Measurements from ENCODE around the gene LCN6. TPM values are rescaled to one million over a fixed set of nuclear protein-coding genes. Genes with fewer than 3 reads are reported as not detected.
"Not testable (repeated sequence)": the region's sequence is repeated elsewhere in the genome, so short reads cannot be mapped to it uniquely, and the experiment has no call there.

LCN6 gene
- total and polyA plus RNA-seq, 10 of the 15 experiments (the other 5 are each of a cell fraction or from before 2014, with no cell fraction given) = not detected

GRCh38 chr9:136711751-136712689, 36.3 kb downstream of the LCN6 start, which contains the start of gene DIPK1B:
DIPK1B (plus strand) TSS chr9:136712572; CDS start chr9:136712666, 94 bp downstream.
- ChIA-PET RAD21 (ENCODE audit: unreplicated experiment) (no interaction called here), SMC1A (ENCODE audit: uncharacterized antibody, unreplicated experiment) (no interaction called here), CTCF (no interaction called here), POLR2A (no interaction called here)
- Histone ChIP-seq H3K27me3 (replicated peaks in 1 of 2; ENCODE audit: control insufficient read depth in 2 of 2, insufficient read depth in 2 of 2, low read length in 1 of 2) (peaks cover 2 to 7% of the 10 kb centered on the region in 2 experiments), H3K9ac (ENCODE audit: control insufficient read depth, insufficient read depth, low read length) (no peak within 1 kb of the TSS), H3K4me2 (ENCODE audit: control insufficient read depth, insufficient read depth) (0 out of 2 replicates have a peak within 1 kb of the TSS, but pooled peaks have one; percentile 9), H3K4me1 (ENCODE audit: control insufficient read depth, insufficient read depth, low read length) (no peaks in the 10 kb centered on the region), H3K27ac (ENCODE audit: control insufficient read depth, insufficient read depth) (no peak within 1 kb of the TSS), H3K36me3 (ENCODE audit: control insufficient read depth in 2 of 2, insufficient read depth in 2 of 2, low read length in 1 of 2) (no peaks in the 10 kb centered on the region), H4K20me1 (ENCODE audit: control insufficient read depth, insufficient read depth) (no peaks in the 10 kb centered on the region), H3K9me3 (replicated peaks; ENCODE audit: control insufficient read depth, insufficient read depth, low read length) (no peaks in the 10 kb centered on the region), H3K79me2 (ENCODE audit: control insufficient read depth, insufficient read depth, low read length) (no peaks in the 10 kb centered on the region), H2AFZ (ENCODE audit: control insufficient read depth, low read depth, low read length) (no peak within 1 kb of the TSS), H3K4me3 (no peak within 1 kb of the TSS)
- in situ Hi-C loops (cut with MboI) = no loop called here
- TF ChIP-seq TCF3 (IDR thresholded peaks at IDR 0.05; ENCODE audit: borderline replicate concordance, insufficient read depth, low read depth, low read length) (no peak), MLLT1 (IDR thresholded peaks at IDR 0.05) (no peak), NBN (IDR thresholded peaks at IDR 0.05) (no peak), TCF7 (IDR thresholded peaks at IDR 0.05; ENCODE audit: borderline replicate concordance) (no peak), FOXK2 (IDR thresholded peaks at IDR 0.05) (no peak), EGR1 (IDR thresholded peaks at IDR 0.05; ENCODE audit: borderline replicate concordance in 1 of 2, low read depth in 2 of 2, low read length in 2 of 2) (no peak), MEF2A (IDR thresholded peaks at IDR 0.05; ENCODE audit: insufficient read depth, low read depth, low read length) (no peak)
- BruUV-seq (replicated peaks) = no TSS peak
- FAIRE-seq (no peak), DNase-seq (ENCODE audit: low read depth, low spot score) (no peak), ATAC-seq (no peak)
- 21% methylated on average over 44 of the region's 119 CpGs for WGBS (ENCODE audit: insufficient coverage, insufficient replicate concordance, low lambda C conversion rate, missing lambda C conversion rate)
- intact Hi-C loops (cut with micrococcal nuclease; ENCODE audit: unreplicated experiment) = no loop called here

GRCh38 chr9:136711219-136711648, 37.1 kb downstream of the LCN6 start:
- H3K79me2 ChIP-seq (ENCODE audit: control insufficient read depth, insufficient read depth, low read length); H3K27me3 ChIP-seq (replicated peaks in 1 of 2; ENCODE audit: control insufficient read depth in 2 of 2, insufficient read depth in 2 of 2, low read length in 1 of 2); DNase-seq (ENCODE audit: low read depth, low spot score); CTCF ChIA-PET; H3K36me3 ChIP-seq (ENCODE audit: control insufficient read depth in 2 of 2, insufficient read depth in 2 of 2, low read length in 1 of 2); RAD21 ChIA-PET (ENCODE audit: unreplicated experiment); FAIRE-seq; intact Hi-C loops (cut with micrococcal nuclease; ENCODE audit: unreplicated experiment); POLR2A ChIA-PET; H3K4me1 ChIP-seq (ENCODE audit: control insufficient read depth, insufficient read depth, low read length); H3K4me2 ChIP-seq (ENCODE audit: control insufficient read depth, insufficient read depth); H3K27ac ChIP-seq (ENCODE audit: control insufficient read depth, insufficient read depth); H2AFZ ChIP-seq (ENCODE audit: control insufficient read depth, low read depth, low read length); H3K9ac ChIP-seq (ENCODE audit: control insufficient read depth, insufficient read depth, low read length); H4K20me1 ChIP-seq (ENCODE audit: control insufficient read depth, insufficient read depth); H3K9me3 ChIP-seq (replicated peaks; ENCODE audit: control insufficient read depth, insufficient read depth, low read length); H3K4me3 ChIP-seq; SMC1A ChIA-PET (ENCODE audit: uncharacterized antibody, unreplicated experiment); ATAC-seq; in situ Hi-C loops (cut with MboI); BruUV-seq (replicated peaks): not testable (repeated sequence)
- 42% methylated on average over 3 of the region's 4 CpGs for WGBS (ENCODE audit: insufficient coverage, insufficient replicate concordance, low lambda C conversion rate, missing lambda C conversion rate)
